ENCODE data around the gene SFR1.

The SFR1 gene

GRCh38 chr10:104121485-104122224 lies at the start of gene SFR1:
SFR1 (plus strand) TSS chr10:104122171; CDS start chr10:104122184, 13 bp downstream.
- peak; percentile 95 to 97 (median 96) for DNase-seq

GRCh38 chr10:104072786-104073185 lies 49.2 kb upstream of the SFR1 start:
- no peak for DNase-seq

GRCh38 chr10:104074505-104074904 lies 47.5 kb upstream of the SFR1 start:
- DNase-seq: no peak

GRCh38 chr10:104076743-104077160 lies 45.2 kb upstream of the SFR1 start:
- DNase-seq: peak; percentile 55 to 96 (median 81)

GRCh38 chr10:104077247-104077646 lies 44.7 kb upstream of the SFR1 start:
- DNase-seq: peak in 1 of 3 experiments; percentile 28

- peak in 1 of 3 experiments; percentile 43 for DNase-seq
Measured at GRCh38 chr10:104077663-104078151, 44.3 kb upstream of the SFR1 start.

GRCh38 chr10:104080762-104081161 lies 41.2 kb upstream of the SFR1 start:
- DNase-seq: peak; percentile 21 to 92 (median 62)

- no peak for DNase-seq
Measured at GRCh38 chr10:104081998-104082397, 40.0 kb upstream of the SFR1 start.

GRCh38 chr10:104084482-104085142 lies 37.4 kb upstream of the SFR1 start:
- DNase-seq: no peak

- no peak for DNase-seq
Measured at GRCh38 chr10:104085801-104086400, 36.1 kb upstream of the SFR1 start, which contains the start of gene COL17A1. COL17A1 (minus strand) TSS chr10:104085880; CDS start chr10:104080673, 5,207 bp downstream.

GRCh38 chr10:104088239-104088638 lies 33.7 kb upstream of the SFR1 start:
- DNase-seq: no peak

- no peak for DNase-seq
Measured at GRCh38 chr10:104089621-104090020, 32.4 kb upstream of the SFR1 start.

- no peak for DNase-seq
Measured at GRCh38 chr10:104090611-104091010, 31.4 kb upstream of the SFR1 start.

GRCh38 chr10:104092749-104093148 lies 29.2 kb upstream of the SFR1 start:
- no peak for DNase-seq

GRCh38 chr10:104096692-104097091 lies 25.3 kb upstream of the SFR1 start:
- no peak for DNase-seq

- no peak for DNase-seq
Measured at GRCh38 chr10:104098358-104098925, 23.5 kb upstream of the SFR1 start.

GRCh38 chr10:104099269-104099668 lies 22.7 kb upstream of the SFR1 start:
- no peak for DNase-seq

- no peak for DNase-seq
Measured at GRCh38 chr10:104099941-104100340, 22.0 kb upstream of the SFR1 start.

- DNase-seq: no peak
Measured at GRCh38 chr10:104100795-104101194, 21.2 kb upstream of the SFR1 start.

GRCh38 chr10:104101902-104102301 lies 20.1 kb upstream of the SFR1 start:
- no peak for DNase-seq

- no peak for DNase-seq
Measured at GRCh38 chr10:104103956-104104355, 18.0 kb upstream of the SFR1 start.

- DNase-seq: no peak
Measured at GRCh38 chr10:104104418-104104817, 17.6 kb upstream of the SFR1 start.

GRCh38 chr10:104104926-104105325 lies 17.0 kb upstream of the SFR1 start:
- no peak for DNase-seq
